GM18867 (cell line): ENCODE measurements around the gene CLASP1.
"Not testable (repeated sequence)": the region's sequence is repeated elsewhere in the genome, so short reads cannot be mapped to it uniquely, and the experiment has no call there.

Experiments used
- ATAC-seq: cut with Tn5 transposase; IDR thresholded peaks from one replicate; pipeline ENCODE4 v1.9.1; 2021; ENCODE audit warnings: mild to moderate bottlenecking, moderate library complexity; ENCODE audit not compliant: unreplicated experiment

The CLASP1 gene

DNA sequence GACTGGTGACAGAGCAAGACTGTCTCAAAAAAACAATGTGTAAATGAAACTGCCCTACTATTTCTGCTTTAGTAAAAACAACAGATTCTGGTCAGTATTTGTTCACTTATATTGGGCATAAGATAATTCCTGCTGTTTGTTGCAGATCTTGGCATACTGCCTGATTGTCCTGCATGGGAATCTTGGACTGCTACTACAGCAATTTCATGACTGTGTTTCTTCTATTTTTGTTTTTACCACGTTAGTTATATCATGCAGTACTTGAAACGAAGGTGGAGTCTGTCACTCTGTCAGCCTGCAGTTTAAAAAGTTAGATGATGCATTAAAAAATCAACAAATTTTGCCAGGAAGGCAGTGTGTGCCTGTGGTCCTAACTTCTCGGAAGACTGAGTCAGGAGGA, 14.2 kb upstream of the CLASP1 start:
- no peak for ATAC-seq

DNA sequence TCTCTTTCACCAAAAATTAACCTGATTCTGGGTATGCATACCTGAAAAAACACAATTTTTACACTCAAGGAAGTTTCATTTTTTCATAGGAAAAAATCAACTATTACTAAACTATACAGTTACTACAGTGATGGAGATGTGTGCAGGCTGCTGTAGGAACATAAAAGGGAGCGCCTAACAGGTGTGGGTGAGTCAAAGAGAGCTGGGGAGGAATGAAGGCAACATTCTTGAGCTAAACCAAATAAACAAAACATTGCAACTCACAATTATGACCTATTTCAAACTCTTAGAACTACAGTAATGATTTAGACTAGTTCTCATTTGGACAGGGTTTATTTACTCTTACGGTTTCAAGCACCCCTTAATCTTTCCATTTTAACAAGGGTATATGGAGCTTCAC, 13.4 kb upstream of the CLASP1 start:
- ATAC-seq, result no peak

DNA sequence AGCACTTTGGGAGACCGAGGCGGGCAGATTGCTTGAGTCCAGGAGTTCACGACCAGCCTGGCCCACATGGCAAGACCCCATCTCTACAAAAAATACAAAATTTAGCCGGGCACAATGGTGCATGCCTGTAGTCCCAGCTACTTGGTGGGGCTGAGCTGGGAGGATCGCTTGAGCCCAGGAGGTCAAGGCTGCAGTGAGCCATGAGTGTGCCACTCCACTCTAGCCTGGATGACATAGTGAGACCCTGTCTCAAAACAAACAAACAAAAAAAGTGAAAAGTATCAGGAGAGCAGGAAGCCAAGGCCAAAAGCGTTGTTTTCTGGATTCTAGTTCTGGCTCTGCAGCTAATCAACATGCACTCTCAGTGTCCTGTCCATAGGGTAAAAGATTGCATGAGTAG, 10.7 kb upstream of the CLASP1 start:
- ATAC-seq, result no peak

DNA sequence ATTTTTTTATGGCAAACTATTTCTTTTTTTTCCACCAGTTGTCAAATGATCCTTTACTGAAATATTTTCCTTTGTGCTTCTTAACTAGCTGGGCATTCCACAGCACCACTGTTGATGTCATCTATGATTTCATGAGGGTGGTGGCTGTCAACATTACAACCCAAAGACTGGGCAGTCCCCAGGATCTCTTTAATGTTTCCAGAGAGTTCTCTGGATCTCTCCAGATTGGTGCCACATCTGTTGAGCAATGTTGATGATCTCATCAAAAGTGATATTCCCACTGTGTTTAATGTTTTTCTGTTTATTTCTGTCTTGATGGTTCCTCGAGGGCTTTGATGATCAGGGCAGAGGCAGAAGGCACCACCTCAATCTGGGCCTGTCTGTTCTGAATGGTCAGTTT, 9.1 kb upstream of the CLASP1 start:
- ATAC-seq, result not testable (repeated sequence)

DNA sequence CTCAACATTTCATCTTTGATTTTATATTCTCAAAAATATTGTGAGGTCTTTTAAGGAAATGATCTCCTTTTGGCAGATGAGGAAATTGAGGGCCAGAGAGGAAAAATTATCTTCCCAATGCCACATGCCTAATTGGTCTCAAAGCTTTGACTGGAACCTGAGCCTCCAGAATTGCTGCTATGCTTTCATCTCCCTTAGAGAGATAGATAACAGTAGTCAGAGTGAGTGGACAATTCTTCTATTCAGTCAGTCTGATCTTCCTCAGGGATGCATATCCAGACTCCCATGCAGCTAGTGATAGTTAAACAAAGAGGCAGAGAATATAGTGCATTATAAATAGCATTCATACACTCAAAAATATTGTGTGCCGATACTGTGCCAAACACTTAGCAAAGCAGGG, 3.8 kb upstream of the CLASP1 start:
- ATAC-seq, result no peak

DNA sequence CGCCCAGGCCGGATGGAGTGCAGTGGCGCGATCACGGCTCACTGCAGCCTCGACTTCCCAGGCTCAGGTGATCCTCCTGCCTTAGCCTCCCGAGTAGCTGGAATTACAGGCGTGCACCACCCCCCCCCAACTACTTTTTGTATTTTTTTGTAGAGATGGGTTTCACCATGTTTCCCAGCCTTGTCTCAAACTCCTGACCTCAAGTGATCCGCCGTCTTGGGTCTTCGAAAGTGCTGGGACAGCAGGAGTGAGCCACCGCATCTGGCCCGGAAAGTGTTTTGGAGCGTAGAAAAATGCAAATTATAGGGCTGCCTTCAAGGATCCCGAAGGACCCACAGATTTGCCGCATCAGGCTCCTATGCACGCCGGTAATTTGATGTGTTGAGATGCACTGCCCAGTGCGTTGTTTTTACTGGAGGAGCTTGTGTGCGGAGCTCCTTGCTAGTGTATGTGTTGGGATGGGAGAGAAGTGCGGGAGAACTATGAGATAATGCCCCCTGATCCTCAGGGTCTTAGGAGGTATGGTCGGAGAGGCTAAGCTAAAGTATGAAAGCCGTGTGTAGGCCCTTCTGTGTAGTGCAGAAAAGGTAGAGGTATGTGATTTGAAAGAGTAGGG, 1.2 kb upstream of the CLASP1 start:
- peak; percentile 19 for ATAC-seq

DNA sequence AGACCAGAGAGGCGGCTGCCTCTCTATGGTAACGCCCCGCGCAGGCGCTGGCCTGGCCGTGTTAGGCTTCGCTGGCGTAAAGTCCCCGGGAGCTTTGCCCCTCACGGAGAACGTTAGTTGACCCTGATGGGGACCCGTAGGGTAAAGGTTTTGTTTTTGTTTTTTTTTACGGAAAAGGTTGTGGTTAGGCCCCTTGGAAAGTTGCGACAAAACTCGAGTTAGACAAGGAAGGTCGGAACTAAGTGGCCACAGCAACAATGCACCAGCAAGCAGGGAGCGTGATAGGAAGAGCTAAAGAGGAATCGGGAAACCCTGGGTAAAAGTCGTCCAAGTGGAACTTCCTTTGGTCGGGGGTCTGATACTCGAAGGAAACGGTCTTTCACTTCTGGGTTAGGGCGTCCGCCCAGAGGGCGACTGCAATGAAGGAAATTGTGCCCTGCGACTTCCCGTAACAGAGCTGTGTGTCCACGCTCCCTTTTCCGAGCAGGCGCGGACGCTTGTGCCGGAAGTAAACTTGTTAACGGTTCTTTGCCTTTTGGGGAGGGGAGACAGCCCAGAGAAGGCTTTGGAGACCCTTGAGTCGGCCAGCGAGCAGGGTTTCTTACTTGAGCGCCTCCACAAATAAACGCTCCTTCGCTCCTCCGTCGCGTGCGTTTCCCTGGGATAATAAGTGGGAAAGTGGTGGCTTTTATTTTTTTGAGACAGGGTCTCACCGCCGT, 493 bp upstream of the CLASP1 start:
- ATAC-seq, result peak; percentile 90

DNA sequence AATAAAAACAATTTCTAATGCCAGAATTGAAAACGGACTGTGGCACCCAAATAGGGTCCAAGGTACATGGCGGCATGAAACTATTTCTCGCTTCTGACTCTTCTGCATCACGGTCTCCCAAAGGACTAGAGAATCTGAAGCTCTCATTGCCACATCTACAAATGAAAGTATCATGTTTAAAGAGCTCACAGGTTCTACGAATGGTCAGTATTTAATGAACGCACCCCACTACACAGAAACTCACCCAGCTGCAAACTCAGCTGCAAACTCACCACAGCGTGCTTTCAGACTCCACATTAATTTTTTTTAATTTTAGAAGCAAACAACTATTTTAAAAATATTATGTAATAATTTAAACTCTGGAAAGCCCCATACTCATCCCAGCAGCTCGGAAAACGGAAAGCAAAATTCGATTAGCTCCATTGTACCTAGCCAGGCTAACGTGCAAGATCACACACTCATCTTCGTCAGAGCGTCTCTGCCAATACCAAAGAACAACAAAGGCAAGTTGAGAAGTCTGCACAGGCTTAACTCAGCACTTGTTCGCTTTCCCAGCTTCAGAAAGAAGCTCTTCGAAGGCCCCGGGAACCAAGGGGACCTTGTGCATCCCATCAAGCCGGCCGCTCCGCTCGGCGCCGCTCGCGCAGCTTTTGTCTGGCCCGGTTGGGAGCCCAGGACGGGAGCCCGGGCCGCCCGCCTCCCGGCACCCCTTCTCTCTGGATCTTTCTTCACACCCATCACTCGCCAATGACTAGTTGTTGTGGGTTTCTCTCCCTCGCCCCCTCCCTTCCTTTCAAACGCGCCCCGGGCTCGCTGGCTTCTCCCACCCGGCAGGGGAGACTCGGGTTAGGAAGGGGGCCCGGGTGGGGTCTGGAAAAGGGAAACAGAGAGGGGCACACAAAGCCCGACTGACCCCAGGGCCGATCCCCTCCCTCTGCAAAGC, 785 bp downstream of the CLASP1 start:
- ATAC-seq, result peak; percentile 31

DNA sequence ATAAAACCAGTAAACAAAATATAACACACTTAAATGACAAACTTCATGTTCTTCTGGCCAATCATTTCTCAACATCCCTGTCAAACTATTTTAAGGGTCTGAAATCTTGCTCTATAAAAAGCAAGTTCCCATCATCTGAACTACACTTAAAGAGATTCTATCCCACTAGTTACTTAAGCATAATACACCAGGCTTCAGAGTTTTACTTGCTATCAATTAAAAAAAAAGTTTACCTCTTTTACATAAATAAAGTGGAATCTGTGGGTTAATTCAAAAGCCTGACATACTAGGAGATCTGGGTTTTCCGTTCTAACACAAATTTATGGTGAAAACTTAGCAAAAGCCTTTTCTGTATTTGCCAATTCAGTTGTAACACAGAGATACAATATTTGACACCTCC, 1.9 kb downstream of the CLASP1 start:
- no peak for ATAC-seq

DNA sequence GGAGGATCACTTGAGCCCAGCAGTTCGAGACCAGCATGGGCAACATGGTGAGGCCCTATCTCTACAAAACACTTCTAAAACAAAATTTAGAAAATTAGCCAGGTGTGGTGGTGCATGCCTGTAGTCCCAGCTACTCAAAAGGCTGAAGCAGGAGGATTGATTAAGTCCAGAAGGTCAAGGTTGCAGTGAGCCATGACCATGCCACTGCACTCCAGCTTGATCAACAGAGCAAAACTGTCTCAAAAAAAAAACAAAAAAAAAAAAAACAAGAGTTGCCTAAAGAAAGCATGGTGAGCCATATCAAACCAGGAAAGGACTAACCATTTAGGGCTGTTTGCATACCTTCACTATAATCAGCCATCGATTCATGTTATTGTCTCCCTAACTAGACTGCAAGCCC, 4.5 kb downstream of the CLASP1 start:
- no peak for ATAC-seq

DNA sequence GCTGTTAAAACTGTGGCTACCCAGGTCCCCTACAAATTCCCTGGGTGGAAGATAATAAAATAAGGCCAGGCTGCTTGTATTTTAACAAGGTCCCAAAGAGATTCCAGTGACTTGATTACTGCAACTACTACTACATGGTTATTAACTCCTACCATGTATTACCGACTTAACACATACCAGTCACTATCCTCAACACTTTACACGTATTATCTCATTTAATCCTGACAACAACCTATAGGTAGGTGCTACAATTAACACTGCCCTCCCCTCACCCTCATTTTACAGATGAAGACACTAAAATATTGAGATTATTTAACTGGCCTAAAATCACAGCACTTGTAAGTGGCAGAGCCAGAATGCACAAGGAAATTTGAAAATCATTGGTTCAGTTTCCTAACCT, 5.4 kb downstream of the CLASP1 start:
- ATAC-seq, result no peak

DNA sequence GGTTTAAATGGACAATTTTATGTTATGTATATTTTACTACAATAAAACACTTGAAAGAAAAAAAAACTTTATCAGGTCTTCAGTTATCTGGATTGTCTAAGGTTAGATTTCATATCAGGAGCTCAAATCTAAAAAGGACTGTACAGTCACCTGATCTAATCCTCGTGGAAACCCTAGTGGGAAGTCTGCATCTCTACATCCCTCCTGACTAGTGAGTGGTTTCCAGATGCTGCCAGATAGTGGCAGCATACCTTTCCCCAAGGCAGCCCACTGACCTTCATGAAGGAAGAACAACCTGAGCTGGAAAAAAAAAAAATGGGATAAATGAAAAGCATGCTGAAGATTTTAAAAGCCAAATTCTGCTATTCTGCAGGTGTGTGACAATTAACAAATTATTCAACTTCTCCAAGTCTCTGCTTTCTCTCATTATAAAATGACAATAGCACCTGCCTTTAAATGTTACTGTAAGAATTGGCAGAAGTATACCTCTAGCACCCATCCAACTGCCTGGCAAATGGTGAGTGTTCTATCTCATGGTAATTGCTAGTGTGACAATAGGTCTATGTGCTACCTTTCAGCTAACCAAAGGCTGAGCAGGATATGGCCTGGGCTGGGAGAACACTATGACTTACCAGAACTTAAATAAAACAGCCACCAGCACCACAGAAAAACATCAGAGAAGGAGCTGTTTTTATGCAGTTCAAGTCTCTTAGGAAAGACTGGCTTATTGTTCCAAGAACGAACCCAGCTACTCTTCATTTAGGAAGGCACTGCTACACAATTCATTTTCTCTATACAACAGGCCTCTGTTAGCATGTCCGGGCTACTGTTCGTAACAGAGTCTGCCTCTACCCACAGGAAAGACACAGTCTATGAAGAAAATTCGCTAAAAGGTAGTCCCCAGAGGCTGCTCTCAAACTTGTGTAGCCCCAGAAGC, 8.6 kb downstream of the CLASP1 start:
- ATAC-seq, result no peak

DNA sequence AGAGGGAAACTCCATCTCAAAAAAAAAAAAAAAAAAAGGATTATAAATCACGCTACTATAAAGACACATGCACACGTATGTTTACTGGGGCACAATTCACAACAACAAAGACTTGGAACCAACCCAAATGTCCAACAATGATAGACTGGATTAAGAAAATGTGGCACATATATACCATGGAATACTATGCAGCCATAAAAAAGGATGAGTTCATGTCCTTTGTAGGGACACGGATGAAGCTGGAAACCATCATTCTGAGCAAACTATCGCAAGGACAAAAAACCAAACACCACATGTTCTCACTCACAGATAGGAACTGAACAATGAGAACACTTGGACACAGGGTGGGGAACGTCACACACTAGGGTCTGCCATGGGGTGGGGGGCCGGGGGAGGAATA, 9.4 kb downstream of the CLASP1 start:
- ATAC-seq, result not testable (repeated sequence)

DNA sequence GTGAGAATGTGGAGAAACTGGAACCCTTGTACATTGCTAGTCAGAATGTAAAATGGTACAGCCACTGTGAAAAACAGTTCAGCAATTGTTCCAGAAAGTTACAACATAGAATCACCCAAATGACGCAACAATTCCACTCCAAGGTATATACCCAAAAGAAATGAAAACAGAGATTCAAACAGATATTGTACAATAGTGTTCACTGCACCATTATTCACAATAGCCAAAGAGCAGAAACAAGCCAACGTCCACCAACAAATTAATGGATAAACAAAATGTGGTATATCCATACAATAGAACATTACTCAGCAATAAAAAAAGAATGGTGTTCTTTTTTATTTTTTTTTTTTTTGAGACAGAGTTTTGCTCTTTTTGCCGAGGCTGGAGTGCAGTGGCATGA, 10.9 kb downstream of the CLASP1 start:
- no peak for ATAC-seq

DNA sequence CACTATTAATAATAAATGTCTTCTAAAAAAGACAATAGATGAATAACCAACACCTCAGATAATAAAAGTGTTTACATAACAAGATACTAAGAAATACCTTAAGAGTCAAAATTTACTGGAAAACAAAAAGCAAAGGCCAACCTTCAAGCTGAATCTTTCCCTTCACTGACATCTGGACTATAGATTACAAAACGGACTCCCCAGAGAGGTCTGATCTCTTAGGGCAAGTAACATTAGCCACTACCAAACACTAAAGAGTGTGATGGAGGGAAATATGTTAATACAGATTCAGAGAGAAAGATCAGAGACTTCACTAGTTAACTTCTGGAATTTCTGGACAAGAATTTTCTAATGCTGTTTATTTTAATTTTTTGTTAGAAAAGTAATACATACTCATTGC, 13.9 kb downstream of the CLASP1 start:
- ATAC-seq, result no peak

DNA sequence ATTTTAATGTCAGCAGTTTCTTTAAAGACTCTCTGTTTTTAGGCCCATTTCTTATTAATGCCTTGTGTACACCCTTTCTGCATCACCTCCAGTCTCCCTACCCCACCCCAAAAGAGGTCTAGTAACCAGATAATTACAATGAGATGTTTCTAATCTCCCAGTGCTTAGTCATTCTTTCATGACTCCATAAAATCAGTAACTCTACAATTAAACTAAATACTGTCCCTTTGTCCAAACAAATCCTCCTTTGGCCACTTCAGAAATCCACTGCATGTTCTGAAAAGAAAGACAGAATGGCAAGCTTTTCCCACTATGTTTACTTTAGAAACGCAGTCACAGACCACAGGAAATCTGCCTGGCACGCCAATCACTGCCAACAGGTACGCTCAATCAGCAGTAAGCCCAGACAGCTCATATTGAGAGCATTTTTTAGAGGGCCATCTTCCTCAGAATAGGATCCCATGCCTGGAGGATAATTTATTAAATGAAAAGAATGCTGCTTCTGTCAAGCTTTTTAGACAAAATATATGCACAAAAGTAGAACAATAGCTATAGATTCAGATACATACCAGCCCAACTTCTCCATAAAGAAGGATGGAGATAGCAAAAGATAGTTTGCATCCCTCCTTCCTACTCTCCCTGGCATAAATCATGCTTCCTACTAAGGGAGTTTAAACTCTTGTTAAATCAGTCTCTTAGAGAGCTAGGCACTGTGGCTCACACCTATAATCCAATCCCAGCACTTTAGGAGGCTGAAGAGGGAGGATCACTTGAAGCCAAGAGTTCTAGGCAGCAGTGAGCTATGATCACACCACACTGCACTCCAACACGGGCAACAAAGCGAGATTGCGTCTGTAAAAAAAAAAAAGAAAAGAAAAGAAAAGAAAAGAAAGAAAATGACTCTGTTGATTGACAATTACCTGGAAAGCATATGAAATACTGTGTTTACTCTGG, 14.6 kb downstream of the CLASP1 start:
- ATAC-seq, result no peak

DNA sequence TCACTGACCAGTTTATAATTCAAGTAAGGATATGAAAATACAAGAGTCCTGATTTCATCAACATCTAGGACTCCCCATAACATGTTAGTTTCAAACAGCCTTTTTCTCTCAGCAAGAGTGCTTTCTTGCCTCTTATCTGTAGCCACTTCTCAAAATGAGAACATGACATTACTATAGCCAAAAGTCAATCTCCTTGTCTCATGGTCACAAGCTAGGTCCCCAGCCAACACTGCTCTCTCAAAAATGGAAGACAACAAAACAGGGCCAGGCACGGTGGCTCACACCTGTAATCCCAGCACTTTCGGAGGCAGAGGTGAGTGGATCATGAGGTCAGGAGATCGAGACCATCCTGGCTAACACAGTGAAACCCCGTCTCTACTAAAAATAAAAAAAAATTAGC, 15.8 kb downstream of the CLASP1 start:
- ATAC-seq, result no peak

DNA sequence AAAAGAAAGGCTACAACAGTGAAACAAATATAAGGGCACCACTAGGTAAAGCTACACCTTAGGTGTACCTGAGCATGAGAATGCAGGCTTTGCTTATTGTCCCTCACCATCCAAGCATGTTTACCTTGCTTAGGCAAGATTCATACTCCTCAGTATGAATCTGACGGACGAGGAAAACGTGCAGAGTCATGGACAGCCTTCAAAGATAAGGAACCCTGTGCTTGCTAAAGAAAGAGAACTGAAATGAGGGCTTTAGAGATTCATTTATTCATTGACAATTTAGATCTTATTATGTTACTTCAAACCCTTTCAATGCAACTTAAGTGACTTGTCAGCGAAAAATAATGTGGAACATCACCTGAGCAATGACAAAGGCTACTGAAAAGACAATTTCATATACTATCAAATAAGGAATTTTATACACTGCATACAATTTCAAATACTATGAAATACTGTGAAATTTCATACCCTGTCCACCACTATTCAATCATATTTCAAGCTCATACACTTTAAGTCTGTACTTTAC, 21.7 kb downstream of the CLASP1 start:
- no peak for ATAC-seq

DNA sequence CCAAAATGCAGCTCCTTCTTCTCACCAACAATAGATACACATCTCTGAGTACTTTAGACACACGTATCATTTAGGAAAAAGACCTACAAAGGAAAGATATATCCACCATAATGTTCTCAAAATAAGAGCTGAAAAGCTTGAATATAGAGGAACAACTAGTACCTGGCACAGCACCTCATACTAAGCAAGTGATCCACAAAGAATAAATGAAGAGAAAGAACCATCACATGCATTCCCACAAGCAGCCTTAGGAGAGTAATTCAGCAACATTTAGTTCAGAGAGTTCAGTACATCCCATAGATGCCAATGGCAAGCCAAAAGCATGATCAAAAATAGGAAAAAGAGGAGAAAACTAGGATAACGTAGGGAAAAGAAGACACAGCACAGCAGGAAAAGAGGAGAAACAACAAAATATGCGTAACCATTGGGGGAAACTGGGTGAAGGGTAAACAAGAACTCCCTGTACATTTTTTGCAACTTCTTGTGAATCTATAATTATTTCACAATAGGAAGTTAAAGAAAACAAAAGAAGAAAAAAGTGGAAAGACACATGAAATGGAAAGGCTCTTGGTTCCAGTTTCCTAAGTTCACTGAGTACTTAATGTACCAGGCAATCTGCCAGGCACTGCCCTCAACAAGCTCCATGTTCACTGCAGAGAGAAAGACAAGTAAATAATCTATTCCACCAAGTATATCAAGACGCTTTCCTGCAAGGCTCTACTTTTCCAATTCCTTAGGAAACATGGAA, 22.3 kb downstream of the CLASP1 start:
- ATAC-seq, result no peak
